Epithelial cell of esophagus (primary cell): ENCODE results near the gene PDIA2.

Source experiments
- DNase-seq: peaks from one replicate; pipeline ENCODE4 v3.0.0; 2010; ENCODE audit warnings: low read depth
- H3K4me3 ChIP-seq: 2 replicates; pipeline ENCODE4 v1.5.1; 2011; ENCODE audit warnings: mild to moderate bottlenecking, low read length, control low read depth
- CTCF ChIP-seq: IDR thresholded peaks from 2 replicates; pipeline ENCODE4 v1.5.1; 2011; ENCODE audit warnings: low read depth, mild to moderate bottlenecking, low read length, control low read depth, inconsistent platforms; ENCODE audit not compliant: insufficient read depth; ENCODE audit errors: missing control alignments

The PDIA2 gene

GRCh38 chr16:296276-296675 lies 13.3 kb downstream of the PDIA2 start:
- no peak for DNase-seq
- TF ChIP-seq CTCF = no peak
- H3K4me3 ChIP-seq = no peak overlapping the region

DNA sequence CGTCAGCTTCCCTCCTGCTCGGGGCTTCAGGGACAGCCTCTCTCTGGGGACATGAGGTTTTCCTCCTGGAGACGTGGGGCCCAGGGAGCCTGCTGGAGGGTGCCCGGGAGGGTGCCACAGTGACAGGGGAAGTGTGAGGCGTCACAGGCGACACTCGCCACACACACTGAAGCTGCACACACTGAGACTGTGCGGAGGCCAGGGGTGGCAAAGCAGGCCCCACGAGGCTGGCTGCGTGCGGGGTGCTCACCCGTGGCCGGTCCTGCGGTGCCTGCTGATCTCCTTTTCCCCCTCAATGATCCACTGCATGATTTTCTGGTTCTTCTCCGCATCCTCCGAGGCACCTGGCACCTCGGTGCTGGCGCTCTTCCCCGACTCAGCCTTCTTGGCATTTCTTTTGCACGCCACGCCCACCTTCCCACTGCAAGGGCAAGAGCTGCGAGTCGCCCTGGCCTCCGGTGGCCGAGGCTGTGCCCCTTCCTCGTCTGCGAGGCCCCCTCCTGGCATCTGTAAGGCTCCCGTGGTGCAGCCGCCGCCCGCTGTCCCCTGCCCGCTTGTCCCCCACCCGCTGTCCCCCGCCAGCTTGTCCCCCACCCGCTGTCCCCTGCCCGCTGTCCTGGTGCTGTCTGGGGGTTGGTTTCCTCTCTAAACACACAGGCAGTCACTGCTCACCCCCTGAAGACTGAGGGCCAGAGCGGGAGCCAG lies 14.0 kb downstream of the PDIA2 start:
- H3K4me3 ChIP-seq = no peak overlapping the region
- no peak for DNase-seq
- TF ChIP-seq CTCF = no peak

GRCh38 chr16:297832-298231 lies 14.9 kb downstream of the PDIA2 start:
- no peak for TF ChIP-seq CTCF
- no peak overlapping the region for H3K4me3 ChIP-seq
- no peak for DNase-seq

- no peak for DNase-seq
- TF ChIP-seq CTCF = no peak
- no peak overlapping the region for H3K4me3 ChIP-seq
Observed at GRCh38 chr16:301235-301634, 18.3 kb downstream of the PDIA2 start.

DNA sequence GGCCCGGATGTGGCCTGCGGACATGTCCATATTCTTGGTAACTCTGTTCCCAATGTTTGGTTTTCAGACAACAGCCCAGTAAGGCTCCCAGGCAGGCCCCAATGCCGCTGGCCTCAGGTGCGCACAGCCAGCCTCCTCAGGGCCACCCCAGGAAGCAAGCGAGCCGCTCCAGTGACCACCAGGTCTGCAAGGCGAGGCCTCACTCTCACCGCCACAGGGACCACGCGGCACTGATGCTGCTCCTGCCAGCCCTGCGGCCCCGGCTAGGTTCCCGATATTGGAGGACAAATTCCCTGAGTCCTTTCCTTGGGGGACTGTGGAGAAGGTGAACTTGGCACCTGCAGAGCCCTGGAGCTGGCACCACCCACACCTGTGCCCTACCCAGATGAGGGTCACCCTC lies 19.0 kb downstream of the PDIA2 start:
- TF ChIP-seq CTCF = no peak
- DNase-seq = no peak
- H3K4me3 ChIP-seq = no peak overlapping the region

- no peak for DNase-seq
- TF ChIP-seq CTCF = no peak
- no peak overlapping the region for H3K4me3 ChIP-seq
Observed at GRCh38 chr16:303760-304505, 21.0 kb downstream of the PDIA2 start.
